ENCODE measurements around the gene SLC16A3.

SLC16A3 gene

DNA sequence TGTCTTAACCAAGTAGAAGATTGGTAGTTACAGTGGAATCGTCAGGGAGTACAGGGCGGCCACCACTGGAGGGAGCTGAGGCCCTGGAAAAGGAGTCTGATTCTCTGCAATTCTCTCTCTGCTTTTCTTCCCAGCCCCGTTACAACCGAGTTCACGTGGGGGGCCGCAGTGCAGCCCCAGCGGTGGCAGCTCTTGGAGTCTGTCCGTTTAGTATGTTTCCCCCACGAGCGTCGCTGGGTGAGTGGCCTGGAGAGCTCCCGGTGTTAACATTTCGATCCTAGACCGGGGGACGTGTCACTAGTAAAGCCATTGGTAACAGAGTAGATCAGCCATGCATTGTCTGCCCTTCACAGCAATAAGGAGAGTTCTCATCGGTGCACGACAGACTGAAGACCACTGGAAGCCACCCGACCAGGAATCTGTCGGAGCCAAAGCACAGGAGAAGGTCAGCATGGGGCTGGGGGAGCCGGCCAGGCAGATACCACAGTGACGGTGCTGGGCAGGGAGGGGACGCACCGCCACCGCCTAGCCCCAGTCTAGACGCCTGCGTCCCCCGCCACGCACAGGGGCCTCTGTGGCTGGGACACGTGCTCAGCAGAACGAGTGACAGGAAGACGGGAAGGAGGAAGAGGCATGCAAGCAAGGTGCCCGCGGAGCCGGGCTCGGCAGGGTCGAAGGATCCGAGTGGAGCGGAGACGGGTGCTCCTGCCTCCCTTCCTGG lies 15.7 kb downstream of the SLC16A3 start:
- in situ Hi-C loops (cut with MboI; ENCODE audit: low sequenced_read_pairs, unreplicated experiment), result no loop called here
- TF ChIP-seq, protein P1, sequence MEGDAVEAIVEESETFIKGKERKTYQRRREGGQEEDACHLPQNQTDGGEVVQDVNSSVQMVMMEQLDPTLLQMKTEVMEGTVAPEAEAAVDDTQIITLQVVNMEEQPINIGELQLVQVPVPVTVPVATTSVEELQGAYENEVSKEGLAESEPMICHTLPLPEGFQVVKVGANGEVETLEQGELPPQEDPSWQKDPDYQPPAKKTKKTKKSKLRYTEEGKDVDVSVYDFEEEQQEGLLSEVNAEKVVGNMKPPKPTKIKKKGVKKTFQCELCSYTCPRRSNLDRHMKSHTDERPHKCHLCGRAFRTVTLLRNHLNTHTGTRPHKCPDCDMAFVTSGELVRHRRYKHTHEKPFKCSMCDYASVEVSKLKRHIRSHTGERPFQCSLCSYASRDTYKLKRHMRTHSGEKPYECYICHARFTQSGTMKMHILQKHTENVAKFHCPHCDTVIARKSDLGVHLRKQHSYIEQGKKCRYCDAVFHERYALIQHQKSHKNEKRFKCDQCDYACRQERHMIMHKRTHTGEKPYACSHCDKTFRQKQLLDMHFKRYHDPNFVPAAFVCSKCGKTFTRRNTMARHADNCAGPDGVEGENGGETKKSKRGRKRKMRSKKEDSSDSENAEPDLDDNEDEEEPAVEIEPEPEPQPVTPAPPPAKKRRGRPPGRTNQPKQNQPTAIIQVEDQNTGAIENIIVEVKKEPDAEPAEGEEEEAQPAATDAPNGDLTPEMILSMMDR (IDR thresholded peaks at IDR 0.05; ENCODE audit: borderline replicate concordance, control extremely low read depth, extremely low read depth, insufficient read depth, missing control alignments), result peak; percentile 19
- no peak for DNase-seq (ENCODE audit: low spot score)

DNA sequence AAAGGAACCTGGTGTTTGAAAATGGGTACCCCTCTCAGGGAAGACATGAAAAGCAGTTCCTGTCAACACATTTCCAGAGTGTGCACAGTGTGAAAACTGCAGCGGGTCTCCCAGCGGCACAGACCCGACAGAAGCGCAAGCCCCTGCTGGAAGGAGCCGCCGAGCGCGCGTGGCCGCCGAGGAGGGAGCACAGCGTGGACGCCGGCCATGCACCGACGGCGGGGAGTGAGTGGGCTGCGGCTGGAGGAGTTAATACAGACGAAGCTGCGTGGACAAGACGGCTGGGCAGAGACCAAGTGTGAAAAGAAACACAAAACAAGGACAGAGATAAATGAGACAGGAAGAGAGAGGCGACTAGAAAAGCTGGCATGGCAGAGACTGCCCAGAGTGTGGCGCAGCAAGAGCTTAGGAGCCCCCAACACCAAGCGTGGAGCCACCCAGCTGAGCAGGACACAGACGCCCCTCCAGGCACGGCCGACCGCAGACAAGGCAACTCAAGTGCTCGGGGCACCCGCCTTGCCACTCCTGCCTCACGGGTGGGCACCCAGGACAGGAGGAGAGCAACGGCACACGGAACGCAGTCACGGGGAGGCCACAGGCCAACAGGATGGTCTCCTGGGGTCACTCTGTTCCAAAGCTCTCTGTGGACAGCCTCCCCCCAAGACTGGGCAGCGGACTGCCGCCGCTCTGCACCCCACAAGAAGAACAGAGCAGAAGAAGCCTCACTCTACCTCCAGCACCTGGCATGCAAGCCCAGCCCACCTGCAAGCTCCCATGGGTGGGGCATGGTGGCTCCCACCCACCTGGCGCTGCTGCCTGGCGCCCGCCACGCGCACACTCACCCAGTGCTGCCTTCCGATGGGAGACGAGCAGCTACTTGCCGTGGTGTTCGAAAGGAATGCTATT lies 16.5 kb downstream of the SLC16A3 start:
- DNase-seq (ENCODE audit: low spot score), result no peak
- in situ Hi-C loops (cut with MboI; ENCODE audit: low sequenced_read_pairs, unreplicated experiment), result no loop called here
- TF ChIP-seq, protein P1 (IDR thresholded peaks at IDR 0.05; ENCODE audit: borderline replicate concordance, control extremely low read depth, extremely low read depth, insufficient read depth, missing control alignments), result no peak

DNA sequence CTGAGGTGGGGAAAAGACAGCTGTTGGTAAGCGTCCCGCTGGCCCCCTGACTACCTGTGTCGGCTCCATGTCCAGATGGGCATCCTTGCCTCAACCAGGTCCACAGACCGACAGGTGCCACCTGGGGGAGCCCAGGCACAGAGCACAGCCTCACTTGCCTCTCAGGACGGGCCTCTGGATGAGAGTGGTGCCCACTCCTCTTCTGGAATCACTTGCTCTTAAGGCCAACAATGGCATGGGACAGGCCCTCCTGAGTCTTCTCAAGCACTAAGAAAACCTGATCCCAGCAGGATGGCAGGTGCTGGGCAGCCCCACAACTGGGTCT lies 17.2 kb downstream of the SLC16A3 start:
- in situ Hi-C loops (cut with MboI; ENCODE audit: low sequenced_read_pairs, unreplicated experiment), result no loop called here
- TF ChIP-seq, protein P1 (IDR thresholded peaks at IDR 0.05; ENCODE audit: borderline replicate concordance, control extremely low read depth, extremely low read depth, insufficient read depth, missing control alignments), result no peak
- no peak for DNase-seq (ENCODE audit: low spot score)

DNA sequence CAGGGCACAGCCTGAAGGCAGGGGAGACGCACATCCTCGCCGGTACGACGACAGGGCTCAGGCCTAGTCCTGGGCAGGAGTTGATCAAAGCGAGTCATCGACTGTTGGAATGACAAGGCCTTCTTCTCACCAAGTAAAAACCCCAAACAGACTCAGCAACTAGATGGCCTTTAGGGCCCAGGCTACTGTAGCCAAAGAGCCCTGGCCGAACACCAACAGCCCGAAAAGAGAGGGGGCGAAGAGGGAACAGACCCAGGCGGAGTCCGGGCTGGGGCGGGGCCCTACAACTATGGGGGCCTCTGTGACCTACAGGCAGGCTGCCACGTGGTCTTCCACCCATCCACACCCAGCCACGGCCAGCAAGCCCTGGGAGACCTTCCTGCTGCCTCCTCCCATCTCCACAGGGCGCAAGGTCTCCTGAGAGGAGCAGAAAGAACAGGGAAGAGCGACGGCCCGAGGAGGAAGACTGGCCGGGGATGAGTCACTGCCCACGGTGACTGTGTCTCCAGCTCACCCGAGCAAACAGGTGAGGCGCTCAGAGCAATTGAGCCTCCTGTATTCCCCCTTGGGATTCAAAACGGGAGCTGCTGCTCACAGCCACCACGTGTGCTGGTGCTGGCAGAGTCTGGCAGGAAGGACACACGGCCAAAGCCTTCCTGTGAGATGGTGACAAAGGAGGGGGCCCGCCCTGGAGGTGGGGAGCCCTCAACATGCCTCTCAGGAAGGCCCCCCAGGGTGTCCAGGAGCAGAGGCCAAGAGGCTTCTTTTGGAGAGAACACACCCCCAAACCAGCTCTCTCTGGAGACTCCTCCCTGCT lies 17.7 kb downstream of the SLC16A3 start:
- in situ Hi-C loops (cut with MboI; ENCODE audit: low sequenced_read_pairs, unreplicated experiment), result no loop called here
- no peak for DNase-seq (ENCODE audit: low spot score)
- TF ChIP-seq, protein P1 (IDR thresholded peaks at IDR 0.05; ENCODE audit: borderline replicate concordance, control extremely low read depth, extremely low read depth, insufficient read depth, missing control alignments), result no peak

DNA sequence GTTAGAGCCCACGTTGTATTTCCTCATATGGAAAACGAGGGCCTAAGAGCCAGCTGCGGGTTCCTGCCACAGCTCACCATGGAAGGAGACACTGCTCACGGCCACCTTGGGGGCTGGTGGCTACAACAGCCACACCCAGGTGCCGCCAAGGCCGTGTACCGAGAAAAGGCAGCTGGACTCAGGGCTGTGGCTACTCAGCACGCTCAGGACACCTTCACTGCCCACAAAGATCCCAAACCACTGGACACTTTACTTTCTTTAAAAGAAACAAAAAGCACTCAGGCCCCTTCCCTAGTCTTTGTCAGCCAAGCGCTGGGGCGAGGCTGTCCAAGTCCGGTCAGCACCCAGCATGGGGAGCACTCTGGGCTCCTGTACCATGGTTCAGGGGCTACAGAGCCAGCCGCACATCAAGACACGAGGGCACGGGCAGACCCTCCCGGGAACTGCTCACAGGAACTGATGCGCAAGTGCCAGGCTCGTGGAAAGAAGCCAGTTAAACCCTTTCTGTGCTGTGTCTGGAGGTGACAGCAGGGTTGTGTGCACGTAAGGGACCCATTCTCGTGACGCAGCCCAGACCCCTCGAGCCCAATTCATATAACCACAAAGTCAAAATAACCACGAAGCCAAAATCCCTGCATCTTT lies 18.5 kb downstream of the SLC16A3 start:
- in situ Hi-C loops (cut with MboI; ENCODE audit: low sequenced_read_pairs, unreplicated experiment), result no loop called here
- TF ChIP-seq, protein P1 (IDR thresholded peaks at IDR 0.05; ENCODE audit: borderline replicate concordance, control extremely low read depth, extremely low read depth, insufficient read depth, missing control alignments), result no peak
- no peak for DNase-seq (ENCODE audit: low spot score)

All from GM13976 (cell line).